Lower leg skin (tissue), 4 donors: ENCODE measurements around the gene RAX2. TPM values are rescaled to one million over a fixed set of nuclear protein-coding genes. Genes with fewer than 3 reads are reported as not detected.

Source experiments
- DNase-seq, 2 donors: peaks; one replicate each; pipeline ENCODE4 v3.0.0-alpha.2; 2019; ENCODE audit warnings: low spot score in 2 of 2
- H3K4me3 ChIP-seq: fragments of 200-600 bp; sonication (generic); 2 replicates; pipeline ENCODE4 v1.5.1; 2017; ENCODE audit warnings: mild to moderate bottlenecking, low read depth; ENCODE audit not compliant: poor library complexity, severe bottlenecking
- CTCF ChIP-seq, 3 donors: fragments of 450-650 bp; IDR thresholded peaks; one replicate each; pipeline ENCODE4 v1.5.1; 2016; ENCODE audit warnings: antibody characterized with exemption in 3 of 3, mild to moderate bottlenecking in 3 of 3, moderate library complexity in 2 of 3
- POLR2A ChIP-seq, 2 donors: fragments of 450-650 bp; IDR thresholded peaks; one replicate each; pipeline ENCODE4 v1.6.1; 2016 to 2017; ENCODE audit warnings: antibody characterized with exemption in 2 of 2, mild to moderate bottlenecking in 1 of 2, moderate library complexity in 1 of 2
- WGBS, 2 donors: methylation state at CpG; one replicate each; pipeline ENCODE4 v1.1.5; 2018; 5-methylcytosine and 5-hydroxymethylcytosine counted together
- intact Hi-C: fragments of 100-400 bp; cut with DNase I; formaldehyde crosslinking; loops from one replicate; pipeline ENCODE4 v1.15.0; 2023; ENCODE audit warnings: low total_unique reads
- total RNA-seq, 4 donors: library from RNA; depleted of rRNA; stranded (reverse); fragments of >200 nt; gene quantifications; one replicate each; pipeline ENCODE4 v1.1.0, GENCODE V29; 2016

Gene RAX2
- total RNA-seq, 4 donors from 2014 or later: not detected

- intact Hi-C loops: no loop called here
- no peak overlapping the region for H3K4me3 ChIP-seq
- TF ChIP-seq CTCF (IDR thresholded peaks at IDR 0.05) (no peak), POLR2A (IDR thresholded peaks at IDR 0.05) (no peak)
- no peak for DNase-seq
- 2 to 5% methylated on average over 23 to 26 of the region's 26 CpGs for WGBS, 2 donors
Observed at GRCh38 chr19:3721887-3722442, 50.1 kb downstream of the RAX2 start.

- intact Hi-C loops: no loop called here
- TF ChIP-seq CTCF (IDR thresholded peaks at IDR 0.05): no peak
- TF ChIP-seq POLR2A (IDR thresholded peaks at IDR 0.05): no peak
- 14 to 16% methylated on average over 41 to 46 of the region's 46 CpGs for WGBS, 2 donors
- H3K4me3 ChIP-seq: no peak overlapping the region
- DNase-seq: peak; percentile 69 to 95
Observed at GRCh38 chr19:3721131-3721886, 50.7 kb downstream of the RAX2 start.

- DNase-seq: no peak
- TF ChIP-seq CTCF (IDR thresholded peaks at IDR 0.05): no peak
- no peak for TF ChIP-seq POLR2A (IDR thresholded peaks at IDR 0.05)
- WGBS, 2 donors: 14 to 19% methylated on average over 9 of the region's 9 CpGs
- H3K4me3 ChIP-seq: no peak overlapping the region
- intact Hi-C loops: no loop called here
Observed at GRCh38 chr19:3720349-3720917, 51.6 kb downstream of the RAX2 start.

- no peak for DNase-seq
- TF ChIP-seq CTCF (IDR thresholded peaks at IDR 0.05) (no peak), POLR2A (IDR thresholded peaks at IDR 0.05) (no peak)
- intact Hi-C loops: no loop called here
- no peak overlapping the region for H3K4me3 ChIP-seq
- WGBS, 2 donors: 86 to 88% methylated on average over 4 of the region's 4 CpGs
Observed at GRCh38 chr19:3719868-3720267, 52.2 kb downstream of the RAX2 start.

Other genes starting within 250 kb of the RAX2 start
- under 1 TPM in 1 of 4 donors, not detected in 3; 0.78 TPM for gene TEKTIP1, start 233.1 kb downstream of the RAX2 start, total RNA-seq
- gene MFSD12, start 214.6 kb downstream of the RAX2 start, total RNA-seq: 10 to 100 TPM; 43.3 to 98.2 (median 56.3) TPM
- gene HMG20B, start 199.3 kb downstream of the RAX2 start, total RNA-seq: 100 to 1,000 TPM; 112 to 135 (median 123) TPM
- under 1 TPM in 3 of 4 donors, not detected in 1; 0.19 to 0.52 (median 0.25) TPM for gene GIPC3, start 186.8 kb downstream of the RAX2 start, total RNA-seq
- gene TBXA2R, start 165.4 kb downstream of the RAX2 start, total RNA-seq: 1 to 10 TPM in 2 of 4 donors, under 1 TPM in 2; 0.20 to 4.2 (median 0.90) TPM
- 10 to 100 TPM; 21.1 to 46.5 (median 33.6) TPM for gene CACTIN, start 145.4 kb downstream of the RAX2 start, total RNA-seq
- gene PIP5K1C, start 71.8 kb downstream of the RAX2 start, total RNA-seq: 10 to 100 TPM; 14.1 to 27.3 (median 22.1) TPM
- gene TJP3, start 63.8 kb downstream of the RAX2 start, total RNA-seq: 10 to 100 TPM; 27.3 to 60.9 (median 35.6) TPM
- 10 to 100 TPM; 21.8 to 34.6 (median 31.8) TPM for gene APBA3, start 10.5 kb downstream of the RAX2 start, total RNA-seq
- gene MRPL54, start 9.5 kb downstream of the RAX2 start, total RNA-seq: 10 to 100 TPM; 45.0 to 72.8 (median 53.9) TPM
- 1 to 10 TPM; 2.1 to 5.8 (median 3.3) TPM for gene MATK, start 14.2 kb upstream of the RAX2 start, total RNA-seq
- gene ZFR2, start 96.8 kb upstream of the RAX2 start, total RNA-seq: under 1 TPM in 1 of 4 donors, not detected in 3; 0.13 TPM
- not detected for gene ATCAY, start 108.5 kb upstream of the RAX2 start, total RNA-seq
- not detected for gene NMRK2, start 160.8 kb upstream of the RAX2 start, total RNA-seq
- 10 to 100 TPM; 75.6 to 90.9 (median 82.2) TPM for gene DAPK3, start 198.9 kb upstream of the RAX2 start, total RNA-seq
- 1,000 to 10,000 TPM; 2,068 to 2,517 (median 2,443) TPM for gene EEF2, start 213.2 kb upstream of the RAX2 start, total RNA-seq
- gene PIAS4, start 235.5 kb upstream of the RAX2 start, total RNA-seq: 10 to 100 TPM; 20.8 to 35.1 (median 26.9) TPM